HG02973 (cell line): ENCODE measurements around the gene NAAA.
"Not testable (repeated sequence)": the region's sequence is repeated elsewhere in the genome, so short reads cannot be mapped to it uniquely, and the experiment has no call there.

Experiments
- ATAC-seq: cut with Tn5 transposase; IDR thresholded peaks from one replicate; pipeline ENCODE4 v1.9.1; 2021; ENCODE audit warnings: moderate library complexity; ENCODE audit not compliant: unreplicated experiment

The NAAA gene

GRCh38 chr4:75940692-75941253 lies at the start of gene NAAA:
Gene NAAA, minus strand, starts transcription at chr4:75941013. Its CDS starts 64 bp downstream, at chr4:75940949.
- ATAC-seq = peak; percentile 86

- no peak for ATAC-seq
These were observed 49.2 kb upstream of the NAAA start for GRCh38 chr4:75989846-75990528.

- ATAC-seq = no peak
These were observed 44.3 kb upstream of the NAAA start for GRCh38 chr4:75985116-75985515.

- no peak for ATAC-seq
These were observed 39.8 kb upstream of the NAAA start for GRCh38 chr4:75980576-75980975.

- no peak for ATAC-seq
These were observed 35.4 kb upstream of the NAAA start for GRCh38 chr4:75976177-75976576.

- ATAC-seq = no peak
These were observed 33.0 kb upstream of the NAAA start for GRCh38 chr4:75973766-75974165.

- no peak for ATAC-seq
These were observed 27.3 kb upstream of the NAAA start for GRCh38 chr4:75968084-75968483.

- ATAC-seq = no peak
These were observed 22.7 kb upstream of the NAAA start for GRCh38 chr4:75963558-75963957.

- not testable (repeated sequence) for ATAC-seq
These were observed 21.3 kb upstream of the NAAA start for GRCh38 chr4:75962072-75962471.

- ATAC-seq = not testable (repeated sequence)
These were observed 17.7 kb upstream of the NAAA start for GRCh38 chr4:75958546-75958945.

- not testable (repeated sequence) for ATAC-seq
These were observed 14.0 kb upstream of the NAAA start for GRCh38 chr4:75954811-75955210.

GRCh38 chr4:75953509-75953908 lies 12.7 kb upstream of the NAAA start:
- ATAC-seq = no peak

- ATAC-seq = no peak
These were observed 9.5 kb upstream of the NAAA start for GRCh38 chr4:75950213-75950815.

GRCh38 chr4:75948822-75949444 lies 8.1 kb upstream of the NAAA start:
- ATAC-seq = peak; percentile 72

GRCh38 chr4:75939890-75940691 lies 722 bp downstream of the NAAA start:
- ATAC-seq = peak; percentile 47

GRCh38 chr4:75935628-75936027 lies 5.2 kb downstream of the NAAA start:
- no peak for ATAC-seq

GRCh38 chr4:75930152-75930551 lies 10.7 kb downstream of the NAAA start:
- ATAC-seq = no peak

- ATAC-seq = not testable (repeated sequence)
These were observed 15.9 kb downstream of the NAAA start for GRCh38 chr4:75924916-75925315.

GRCh38 chr4:75924309-75924827 lies 16.4 kb downstream of the NAAA start:
- no peak for ATAC-seq

GRCh38 chr4:75922588-75922987 lies 18.2 kb downstream of the NAAA start:
- no peak for ATAC-seq

GRCh38 chr4:75921910-75922309 lies 18.9 kb downstream of the NAAA start:
- no peak for ATAC-seq
